Measurements from ENCODE around the gene ENTPD2.
"Not testable (repeated sequence)": the region's sequence is repeated elsewhere in the genome, so short reads cannot be mapped to it uniquely, and the experiment has no call there.

ENTPD2 gene

GRCh38 chr9:137012694-137013570, 40.9 kb downstream of the ENTPD2 start:
- no peak for DNase-seq

GRCh38 chr9:137011907-137012675, 41.8 kb downstream of the ENTPD2 start:
- no peak for DNase-seq

- no peak for DNase-seq
These were observed 42.7 kb downstream of the ENTPD2 start for GRCh38 chr9:137011156-137011555.

- no peak for DNase-seq
These were observed 43.7 kb downstream of the ENTPD2 start for GRCh38 chr9:137009938-137010732.

GRCh38 chr9:137009217-137009616, 44.6 kb downstream of the ENTPD2 start:
- DNase-seq: no peak

GRCh38 chr9:137008312-137008711, 45.5 kb downstream of the ENTPD2 start:
- DNase-seq: no peak

GRCh38 chr9:137007816-137008270, 46.0 kb downstream of the ENTPD2 start:
- DNase-seq: no peak

- DNase-seq: no peak
These were observed 46.6 kb downstream of the ENTPD2 start for GRCh38 chr9:137007108-137007815.

- DNase-seq: no peak
These were observed 47.5 kb downstream of the ENTPD2 start for GRCh38 chr9:137006116-137007003.

- DNase-seq: not testable (repeated sequence)
These were observed 49.6 kb downstream of the ENTPD2 start for GRCh38 chr9:137004285-137004684.

- no peak for DNase-seq
These were observed 51.2 kb downstream of the ENTPD2 start for GRCh38 chr9:137002646-137003041.

- DNase-seq: no peak
These were observed 51.8 kb downstream of the ENTPD2 start for GRCh38 chr9:137001857-137002645.

GRCh38 chr9:137000177-137000930, 53.5 kb downstream of the ENTPD2 start:
- DNase-seq: no peak
